Kidney epithelial cell (primary cell): ENCODE measurements around the gene NUP205. TPM values are rescaled to one million over a fixed set of nuclear protein-coding genes. Genes with fewer than 3 reads are reported as not detected.

Experiments
- DNase-seq: peaks from one replicate; pipeline ENCODE4 v3.0.0-alpha.2; 2010; ENCODE audit warnings: low read depth
- H3K27me3 ChIP-seq: 2 replicates; pipeline ENCODE4 v1.6.0; 2011; ENCODE audit warnings: low read length; ENCODE audit not compliant: control insufficient read depth, insufficient read depth
- H3K36me3 ChIP-seq: 2 replicates; pipeline ENCODE4 v1.5.1; 2011; ENCODE audit warnings: low read length; ENCODE audit not compliant: control insufficient read depth, insufficient read depth
- H3K4me3 ChIP-seq: 2 replicates; pipeline ENCODE4 v1.5.1; 2011; ENCODE audit warnings: low read depth, mild to moderate bottlenecking, control low read depth, low read length
- CTCF ChIP-seq: IDR thresholded peaks from 2 replicates; pipeline ENCODE4 v1.5.1; 2011; ENCODE audit warnings: mild to moderate bottlenecking, moderate library complexity, low read length, control low read depth, inconsistent platforms; ENCODE audit not compliant: insufficient read depth, poor library complexity, severe bottlenecking
- total RNA-seq: library from RNA; depleted of rRNA; stranded (reverse); fragments of >200 nt; gene quantifications from 2 replicates; pipeline ENCODE4 v1.2.3, GENCODE V29; 2015

Gene NUP205
- total RNA-seq, 1 donor from 2014 or later = 58.1 TPM

GRCh38 chr7:135693558-135693957, 135.8 kb downstream of the NUP205 start:
- no peaks in the 10 kb centered on the region for H3K36me3 ChIP-seq
- H3K27me3 ChIP-seq = no peaks in the 10 kb centered on the region
- no peak for DNase-seq
- no peak overlapping the region for H3K4me3 ChIP-seq
- no peak for TF ChIP-seq CTCF

DNA sequence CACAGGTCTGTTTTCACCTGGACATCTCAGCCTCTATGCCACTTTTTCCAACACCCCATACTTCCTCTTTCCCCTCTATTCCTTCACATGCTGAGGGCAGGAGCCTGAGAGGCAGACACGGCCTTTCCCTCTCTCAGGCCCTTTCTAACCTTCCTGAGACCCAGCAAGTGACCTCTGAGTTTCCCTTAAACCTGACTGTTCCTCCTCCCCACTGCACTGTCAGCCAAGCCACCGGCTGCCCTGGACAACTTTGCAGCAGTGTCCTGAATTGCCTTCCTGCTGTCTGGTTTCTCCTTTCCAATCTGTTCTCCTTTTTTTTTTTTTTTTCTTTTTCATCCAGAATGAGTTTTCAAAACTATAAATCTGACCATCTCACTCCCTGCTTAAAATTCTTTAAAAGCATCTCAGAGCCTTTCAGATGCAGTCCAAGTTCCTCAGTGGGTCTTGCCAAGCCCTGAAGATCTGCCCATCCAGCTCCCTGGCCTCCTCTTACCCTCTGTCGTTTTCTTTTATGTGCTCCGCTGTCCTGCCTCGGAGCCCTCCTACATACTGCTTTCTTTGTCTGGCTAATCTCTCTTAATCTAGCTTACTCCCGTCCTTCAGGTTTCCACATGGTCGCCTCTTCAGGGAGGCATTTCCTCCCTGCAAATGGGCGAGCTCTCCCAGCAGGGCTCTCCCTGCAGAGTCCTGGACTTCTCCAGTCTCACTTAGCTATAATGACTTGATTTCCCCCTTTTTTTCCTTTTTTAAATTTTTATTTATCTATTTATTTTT, 139.7 kb downstream of the NUP205 start:
- H3K36me3 ChIP-seq = no peaks in the 10 kb centered on the region
- no peaks in the 10 kb centered on the region for H3K27me3 ChIP-seq
- DNase-seq = no peak
- H3K4me3 ChIP-seq = no peak overlapping the region
- no peak for TF ChIP-seq CTCF

Other genes with a start within 250 kb of the NUP205 start
- gene CNOT4, start 47.8 kb upstream of the NUP205 start, total RNA-seq = 8.4 and 10.9 TPM in 2 replicates
- gene STMP1, start 104.6 kb downstream of the NUP205 start, total RNA-seq = 17.2 and 20.2 TPM in 2 replicates
- gene SLC13A4, start 170.3 kb downstream of the NUP205 start, total RNA-seq = 0.08 and 0.14 TPM in 2 replicates
- gene FAM180A, start 190.9 kb downstream of the NUP205 start, total RNA-seq = not detected in 2 replicates